Fibroblast of villous mesenchyme (primary cell): ENCODE results near the gene FGD6. TPM values are rescaled to one million over a fixed set of nuclear protein-coding genes. Genes with fewer than 3 reads are reported as not detected.

Experiments used
- DNase-seq: peaks from one replicate; pipeline ENCODE4 v3.0.0-alpha.2; 2010; ENCODE audit warnings: low read depth
- H3K4me3 ChIP-seq: 2 replicates; pipeline ENCODE4 v1.5.1; 2011; ENCODE audit warnings: low read depth, mild to moderate bottlenecking, low read length
- CTCF ChIP-seq: IDR thresholded peaks from 2 replicates; pipeline ENCODE4 v1.5.1; 2012; ENCODE audit warnings: low read depth, mild to moderate bottlenecking, low read length; ENCODE audit not compliant: insufficient read depth
- total RNA-seq: library from RNA; depleted of rRNA; stranded (reverse); fragments of >200 nt; gene quantifications from 2 replicates; pipeline ENCODE4 v1.2.3, GENCODE V29; 2012

The FGD6 gene
- total RNA-seq, 1 donor = 18.1 TPM

DNA sequence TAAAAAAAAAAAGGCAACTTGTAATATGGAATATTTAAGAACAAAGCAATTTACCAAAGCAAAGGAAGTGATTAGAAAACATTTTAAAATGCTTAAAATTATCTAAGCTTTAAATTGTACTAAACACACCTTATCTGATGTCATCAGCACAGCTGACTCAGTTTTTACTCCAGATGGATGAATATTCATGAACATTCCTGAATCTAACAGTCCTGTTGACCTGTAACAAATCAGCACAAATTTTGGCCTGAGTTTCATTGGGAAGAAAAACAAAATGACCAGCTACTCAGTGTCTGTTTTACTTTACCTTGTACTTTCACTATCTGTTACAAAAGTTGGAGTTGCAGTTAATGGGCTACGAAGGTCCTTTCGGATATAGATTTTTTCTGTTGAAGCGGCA, 159.8 kb downstream of the FGD6 start:
- no peak for DNase-seq
- no peak overlapping the region for H3K4me3 ChIP-seq
- TF ChIP-seq CTCF = no peak

DNA sequence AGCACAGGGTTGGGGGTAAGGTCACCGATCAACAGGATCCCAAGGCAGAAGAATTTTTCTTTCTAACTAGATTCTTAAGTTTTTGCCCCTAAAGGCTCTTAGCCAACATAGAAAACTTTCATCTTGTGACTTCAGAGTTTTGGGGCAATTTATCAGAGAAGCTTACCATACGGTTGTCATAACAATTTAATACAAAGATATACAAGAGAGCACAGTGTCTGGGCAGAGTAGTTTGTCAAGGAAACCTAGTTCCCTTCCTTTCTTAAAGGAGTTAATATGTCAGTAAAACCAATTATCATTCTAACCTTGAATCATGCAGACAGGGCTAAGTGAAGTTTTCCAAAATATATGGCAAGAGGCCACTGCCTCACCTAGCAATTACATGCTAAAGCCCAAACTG, 162.2 kb downstream of the FGD6 start:
- H3K4me3 ChIP-seq = no peak overlapping the region
- no peak for TF ChIP-seq CTCF
- peak; percentile 12 for DNase-seq

GRCh38 chr12:95054206-95054605, 163.1 kb downstream of the FGD6 start:
- TF ChIP-seq CTCF = no peak
- DNase-seq = no peak
- H3K4me3 ChIP-seq = no peak overlapping the region

GRCh38 chr12:95051241-95051640, 166.0 kb downstream of the FGD6 start:
- H3K4me3 ChIP-seq = no peak overlapping the region
- DNase-seq = no peak
- TF ChIP-seq CTCF = no peak

DNA sequence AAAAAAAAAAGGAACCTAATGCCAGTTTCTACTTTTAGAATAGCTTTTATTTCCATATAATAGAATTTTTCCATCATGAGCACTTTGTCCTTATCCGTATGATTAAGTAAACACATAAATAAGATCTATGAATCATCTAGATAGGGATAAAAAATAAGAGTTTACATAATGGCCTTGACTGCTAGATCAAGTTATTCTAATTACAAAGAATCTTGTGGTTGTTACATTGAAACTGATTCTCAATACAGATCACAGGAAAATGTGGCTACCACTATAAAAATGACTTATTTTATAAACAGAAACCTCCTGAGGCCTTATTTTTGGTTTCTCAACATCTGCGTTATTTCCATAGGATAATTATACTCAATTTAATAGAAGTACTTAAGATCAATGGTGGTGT, 179.4 kb downstream of the FGD6 start:
- DNase-seq = peak; percentile 19
- TF ChIP-seq CTCF = no peak
- no peak overlapping the region for H3K4me3 ChIP-seq

- no peak for TF ChIP-seq CTCF
- no peak for DNase-seq
- no peak overlapping the region for H3K4me3 ChIP-seq
Observed at GRCh38 chr12:95034750-95035149, 182.5 kb downstream of the FGD6 start.

Other genes with a start within 250 kb of the FGD6 start
- 108 and 137 TPM in 2 replicates for gene NDUFA12, start 213.8 kb downstream of the FGD6 start, total RNA-seq
- 19.0 and 26.8 TPM in 2 replicates for gene NR2C1, start 143.8 kb downstream of the FGD6 start, total RNA-seq
- 73.4 and 84.6 TPM in 2 replicates for gene VEZT, start 340 bp upstream of the FGD6 start, total RNA-seq